Measurements from ENCODE around the gene KCNK17. TPM values are rescaled to one million over a fixed set of nuclear protein-coding genes. Genes with fewer than 3 reads are reported as not detected.

KCNK17 gene
- total RNA-seq, result not detected in 2 replicates

DNA sequence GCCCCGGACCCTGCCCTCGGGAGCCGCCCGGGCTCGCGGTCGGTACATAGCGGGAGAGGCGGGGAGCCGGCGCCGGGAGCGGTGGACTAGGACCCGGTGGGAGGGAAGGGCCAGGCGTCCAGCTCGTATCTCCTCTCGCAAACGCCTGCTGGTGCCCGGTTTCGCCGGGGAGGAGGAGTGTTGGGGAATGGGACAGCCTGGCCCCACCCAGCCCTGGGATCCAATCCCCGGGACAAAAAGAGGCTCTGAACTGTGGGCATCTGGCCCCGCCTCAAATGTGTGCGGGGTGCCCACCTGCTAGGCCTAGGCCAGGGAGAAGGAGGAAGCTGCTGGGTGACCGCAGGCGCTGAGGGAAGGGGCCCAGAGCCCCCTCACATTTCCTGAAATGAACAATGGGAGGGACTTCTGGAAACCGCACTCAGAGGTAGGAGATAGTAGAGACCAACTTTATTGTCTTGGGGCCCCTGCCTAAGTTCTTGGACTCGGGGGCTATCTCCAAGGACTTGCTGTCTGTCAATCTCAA lies at the start of gene KCNK17:
Gene KCNK17, minus strand, starts transcription at position 147 of the 523 bp plus-strand sequence. Its CDS starts 99 bp downstream, at position 48.

GRCh38 chr6:39322306-39322850 lies 8.2 kb upstream of the KCNK17 start, which contains the start of gene KCNK16:
TSS of gene KCNK16 (minus strand) at chr6:39322702. CDS start at chr6:39322540, 162 bp downstream.

Other genes with a start within 250 kb of the KCNK17 start
- 17.3 and 23.1 TPM in 2 replicates for gene SAYSD1, start 199.2 kb downstream of the KCNK17 start, total RNA-seq
- 0.22 TPM in 1 of 2 replicates, not detected in the other for gene KCNK5, start 84.9 kb downstream of the KCNK17 start, total RNA-seq
- not detected in 2 replicates for gene KCNK16, start 8.3 kb upstream of the KCNK17 start, total RNA-seq

Measured in placental epithelial cell (primary cell).